IPS-11a (cell line): ENCODE results near the gene PRKCB.

ENCODE experiments used
- H3K4me3 ChIP-seq: one replicate; pipeline ENCODE4 v1.5.1; 2013; ENCODE audit warnings: low read depth, low read length, control low read depth

PRKCB gene

GRCh38 chr16:23934610-23935236 lies 98.9 kb downstream of the PRKCB start:
- H3K4me3 ChIP-seq: no peak overlapping the region

GRCh38 chr16:23940111-23940510 lies 104.3 kb downstream of the PRKCB start:
- H3K4me3 ChIP-seq: no peak overlapping the region

DNA sequence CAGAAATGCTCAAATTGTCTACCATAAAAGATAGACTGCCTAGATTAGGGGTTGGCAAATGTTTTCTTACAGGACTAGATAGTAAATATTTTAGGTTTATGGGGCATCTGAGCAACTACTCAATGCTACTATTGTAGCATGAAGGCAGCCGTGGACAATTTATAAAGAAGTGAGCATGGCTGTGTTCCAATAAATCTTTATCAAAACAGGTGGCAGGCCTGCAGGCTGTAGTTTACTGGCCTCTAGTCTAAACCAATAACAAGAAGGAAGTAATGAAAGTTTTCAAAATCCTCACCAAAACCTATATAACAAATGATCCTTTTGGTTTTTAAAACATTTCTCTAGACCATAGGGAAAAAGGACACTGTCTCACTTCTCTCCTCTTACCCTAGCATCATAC lies 105.2 kb downstream of the PRKCB start:
- H3K4me3 ChIP-seq: no peak overlapping the region

GRCh38 chr16:23941963-23942564 lies 106.3 kb downstream of the PRKCB start:
- H3K4me3 ChIP-seq: no peak overlapping the region

DNA sequence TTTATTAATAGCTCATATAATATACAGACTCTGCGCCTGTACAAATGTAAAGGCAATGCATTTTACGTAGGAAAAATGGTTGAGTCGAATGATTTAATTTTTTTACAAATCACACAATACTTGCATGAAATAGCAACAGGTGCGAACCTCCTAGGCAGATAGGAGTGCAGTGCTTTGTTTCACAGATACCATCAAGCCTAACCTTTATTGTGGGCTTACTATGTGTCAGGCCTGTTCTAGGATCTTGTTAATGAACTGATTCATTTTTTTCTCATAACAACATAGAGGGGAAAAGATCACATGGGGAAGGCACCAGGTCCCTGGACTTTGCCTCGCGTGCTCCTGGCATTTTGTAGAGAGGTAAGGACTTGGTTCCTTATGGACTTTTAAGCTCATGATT lies 107.8 kb downstream of the PRKCB start:
- H3K4me3 ChIP-seq: no peak overlapping the region

GRCh38 chr16:23944381-23944780 lies 108.6 kb downstream of the PRKCB start:
- no peak overlapping the region for H3K4me3 ChIP-seq

- H3K4me3 ChIP-seq: no peak overlapping the region
Observed at GRCh38 chr16:23945243-23945642, 109.5 kb downstream of the PRKCB start.

DNA sequence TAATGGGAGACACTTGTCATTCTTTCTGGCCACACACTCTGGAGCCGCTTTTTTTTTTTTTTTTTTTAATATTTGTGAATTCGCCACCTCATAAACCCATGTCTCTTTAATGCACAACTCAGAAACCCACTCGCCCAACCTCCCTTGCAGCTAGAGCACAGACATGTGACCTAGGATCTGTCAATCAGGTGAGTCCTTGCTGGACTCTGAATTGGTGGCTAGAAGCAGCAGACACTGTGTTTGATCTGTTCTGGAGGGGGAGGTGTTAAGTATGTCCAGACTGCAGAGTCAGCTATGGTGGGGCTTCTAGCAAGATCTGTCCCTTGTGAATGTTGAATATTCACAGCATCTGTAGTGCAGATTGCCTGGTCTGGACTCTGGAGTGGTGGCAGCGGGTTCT lies 112.1 kb downstream of the PRKCB start:
- no peak overlapping the region for H3K4me3 ChIP-seq

- H3K4me3 ChIP-seq: no peak overlapping the region
Observed at GRCh38 chr16:23948949-23949411, 113.2 kb downstream of the PRKCB start.

DNA sequence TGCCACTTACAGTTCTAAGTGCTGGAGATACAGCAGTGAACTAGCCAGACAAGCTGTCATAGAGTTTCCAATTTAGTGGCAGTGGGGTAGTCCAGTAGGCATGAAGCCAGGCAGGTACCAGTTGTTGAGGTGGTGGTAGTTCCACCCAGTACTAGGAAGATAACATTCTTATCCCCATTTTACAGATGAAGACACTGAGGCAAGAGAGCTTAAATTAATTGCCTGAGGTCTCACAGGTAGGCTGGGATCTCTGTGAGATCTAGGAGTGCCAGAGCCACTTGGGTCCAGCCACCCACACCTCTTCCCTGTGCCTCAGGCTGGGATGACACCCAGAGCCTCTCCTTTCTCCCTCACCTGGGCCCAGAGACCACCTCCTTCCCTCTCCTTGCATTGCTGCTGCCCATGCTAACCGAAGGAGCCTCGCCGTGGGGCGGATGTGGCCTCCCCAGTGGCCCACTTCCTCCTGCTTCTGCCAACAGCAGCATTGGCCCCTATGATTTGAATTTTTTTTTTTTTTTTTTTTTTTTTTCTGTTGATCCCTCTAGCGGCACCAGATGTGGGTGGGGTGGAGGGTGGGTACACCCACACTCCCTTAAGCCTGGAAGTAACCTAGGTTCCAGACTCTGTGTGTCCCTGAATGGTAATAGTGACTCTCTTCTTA lies 114.0 kb downstream of the PRKCB start:
- H3K4me3 ChIP-seq: no peak overlapping the region

DNA sequence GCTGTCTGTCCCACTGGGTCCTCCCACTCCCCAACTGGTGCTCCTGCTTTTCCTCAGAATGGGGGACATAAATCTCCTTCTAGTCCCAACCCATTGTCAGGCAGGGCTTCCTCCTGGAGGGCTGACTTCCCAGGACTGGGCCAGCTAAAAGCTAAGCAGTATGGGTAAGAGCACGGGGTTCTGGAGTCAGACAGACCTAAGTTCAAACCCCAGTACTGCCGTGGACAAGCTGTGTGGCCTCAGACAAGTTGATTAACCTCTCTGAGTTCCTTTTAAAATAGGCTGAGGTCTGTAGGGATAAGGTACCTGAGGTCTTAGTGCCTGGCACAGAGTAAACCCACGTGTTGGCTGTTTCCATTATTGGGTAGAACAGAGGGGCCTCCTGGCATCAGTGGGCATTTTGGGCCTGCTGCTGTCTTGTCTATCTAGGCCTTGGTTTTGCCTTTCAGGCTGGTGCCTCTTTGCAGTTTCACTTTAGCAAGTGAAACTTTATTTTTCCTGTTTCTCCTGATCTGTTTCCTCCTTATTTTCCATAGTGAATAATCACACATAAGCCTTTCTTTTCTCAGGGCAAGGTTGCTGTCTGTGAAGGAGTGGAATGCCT lies 114.6 kb downstream of the PRKCB start:
- H3K4me3 ChIP-seq: no peak overlapping the region

DNA sequence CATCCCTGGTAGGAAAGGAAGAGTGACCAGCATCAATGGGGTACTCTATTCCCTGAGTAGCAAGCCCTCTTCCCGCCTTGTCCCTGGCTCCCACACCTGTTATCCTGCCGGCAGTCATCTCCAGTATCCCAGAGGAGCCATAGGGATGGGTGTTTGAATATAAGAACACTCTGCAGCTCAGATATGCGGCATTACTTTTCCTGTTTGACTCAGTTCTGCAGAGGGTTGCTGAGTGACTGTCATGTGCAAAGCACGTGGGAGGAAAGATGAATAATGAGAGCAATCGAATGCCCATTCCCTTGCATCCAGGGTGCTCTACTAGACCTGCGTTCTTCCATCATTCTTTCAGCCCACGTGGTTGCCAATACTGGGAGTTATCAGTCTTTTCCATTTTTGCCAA lies 115.1 kb downstream of the PRKCB start:
- no peak overlapping the region for H3K4me3 ChIP-seq

GRCh38 chr16:23952128-23952970 lies 116.6 kb downstream of the PRKCB start:
- no peak overlapping the region for H3K4me3 ChIP-seq

- no peak overlapping the region for H3K4me3 ChIP-seq
Observed at GRCh38 chr16:23952971-23953300, 117.2 kb downstream of the PRKCB start.

GRCh38 chr16:23953476-23953875 lies 117.7 kb downstream of the PRKCB start:
- no peak overlapping the region for H3K4me3 ChIP-seq

- H3K4me3 ChIP-seq: no peak overlapping the region
Observed at GRCh38 chr16:23955088-23955487, 119.3 kb downstream of the PRKCB start.

- no peak overlapping the region for H3K4me3 ChIP-seq
Observed at GRCh38 chr16:23957287-23957686, 121.5 kb downstream of the PRKCB start.

DNA sequence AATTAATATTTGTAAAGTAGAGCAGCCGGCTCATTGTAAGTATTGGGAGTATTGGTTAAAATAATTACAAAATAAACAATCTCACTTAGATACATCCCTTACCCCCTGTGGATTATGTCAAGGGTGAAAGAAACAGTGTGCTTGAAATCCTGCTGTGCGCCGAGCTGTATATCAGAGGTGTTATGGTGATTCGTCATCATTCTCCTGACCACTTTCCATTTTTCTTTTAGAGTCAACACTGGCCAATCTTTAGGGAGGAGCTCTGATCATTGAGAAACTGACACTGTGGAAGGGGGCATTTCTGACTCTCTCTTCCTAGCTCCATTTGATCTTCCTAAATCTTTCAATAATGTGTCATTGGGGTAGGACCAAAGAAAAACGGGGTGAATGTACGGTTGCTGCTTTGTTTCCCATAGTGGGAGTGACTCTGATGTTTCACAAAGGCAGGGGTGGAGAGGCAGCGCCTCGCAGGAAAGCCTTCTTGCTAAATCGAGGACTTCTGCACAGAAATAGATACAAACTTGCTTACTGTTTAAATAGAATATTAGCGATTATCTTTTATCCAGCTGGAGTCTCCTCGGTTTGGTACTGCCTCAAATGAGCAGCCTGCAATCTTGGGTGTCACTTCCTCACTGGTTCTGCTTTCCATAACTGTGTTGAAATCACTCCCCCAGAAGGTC lies 123.4 kb downstream of the PRKCB start:
- no peak overlapping the region for H3K4me3 ChIP-seq

DNA sequence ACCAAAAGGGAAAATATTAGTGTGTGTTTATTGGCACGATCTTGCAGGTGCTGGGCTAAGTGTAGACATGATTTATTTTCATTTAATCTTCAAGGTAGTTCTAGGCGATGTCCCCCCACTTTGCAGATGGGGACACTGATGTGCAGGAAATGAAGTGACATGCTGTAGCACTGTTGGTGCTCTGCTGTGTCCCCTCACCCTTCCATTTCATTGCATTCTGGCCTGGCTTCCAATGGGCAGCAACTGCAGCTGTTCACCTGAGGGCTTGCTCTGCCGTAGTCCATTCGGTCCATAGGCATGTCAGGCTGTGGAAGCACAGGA lies 123.9 kb downstream of the PRKCB start:
- H3K4me3 ChIP-seq: no peak overlapping the region

DNA sequence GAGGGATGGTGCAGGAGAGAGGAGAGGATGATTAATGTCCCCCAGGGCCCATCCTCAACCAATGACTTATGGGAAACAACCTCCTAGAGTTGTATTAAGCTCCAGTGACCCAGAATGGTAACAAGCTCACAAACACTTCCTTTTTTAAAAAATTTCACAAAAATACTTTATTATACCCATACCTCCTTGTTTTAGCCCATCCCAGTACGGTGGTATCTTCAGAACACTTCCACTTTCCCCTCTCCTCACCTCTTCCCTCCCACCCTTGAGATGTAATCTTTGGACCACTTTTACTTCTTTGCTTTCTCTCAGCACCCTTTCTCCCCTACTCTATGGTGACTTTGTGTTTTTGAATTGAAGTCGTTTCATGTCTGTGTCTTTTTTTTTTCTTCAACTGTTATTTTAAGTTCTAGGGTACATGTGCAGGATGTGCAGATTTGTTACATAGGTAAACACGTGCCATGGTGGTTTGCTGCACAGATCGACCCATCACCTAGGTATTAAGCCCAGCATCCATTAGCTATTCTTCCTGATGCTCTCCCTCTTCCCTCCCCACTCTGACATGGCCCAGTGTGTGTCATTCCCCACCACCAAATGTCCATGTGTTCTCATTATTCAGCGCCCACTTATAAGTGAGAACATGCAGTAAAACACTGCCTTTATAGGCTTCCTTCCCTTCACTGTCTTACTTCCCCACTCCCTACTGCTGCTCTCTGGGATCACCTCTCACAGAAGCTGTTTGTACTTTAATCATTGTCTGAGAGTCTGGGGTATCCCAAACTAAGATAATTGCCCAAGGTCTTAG lies 124.5 kb downstream of the PRKCB start:
- no peak overlapping the region for H3K4me3 ChIP-seq
